Glomerular endothelial cell (primary cell): ENCODE data around the gene STK32B. TPM values are rescaled to one million over a fixed set of nuclear protein-coding genes. Genes with fewer than 3 reads are reported as not detected.

Experiments used
- total RNA-seq: library from RNA; depleted of rRNA; stranded (reverse); fragments of >200 nt; gene quantifications from 2 replicates; pipeline ENCODE4 v1.2.3, GENCODE V29; 2015

The STK32B gene
- total RNA-seq, 1 donor from 2014 or later, result 29.0 TPM

Other genes starting within 250 kb of the STK32B start
- 6.6 and 13.0 TPM in 2 replicates for gene MSX1, start 191.8 kb upstream of the STK32B start, total RNA-seq
- 154 and 343 TPM in 2 replicates for gene CYTL1, start 32.0 kb upstream of the STK32B start, total RNA-seq